Fibroblast of lung (primary cell): ENCODE data around the gene PPP2R3B. TPM values are rescaled to one million over a fixed set of nuclear protein-coding genes. Genes with fewer than 3 reads are reported as not detected.

Experiments used
- DNase-seq, 2 donors: peaks; one replicate each; pipeline versions ENCODE4 v3.0.0 to v3.0.0-alpha.2; 2010; ENCODE audit warnings: low read depth in 2 of 2
- H2AFZ ChIP-seq: 2 replicates; pipeline ENCODE4 v1.5.1; 2012; ENCODE audit warnings: low read length, control low read depth, inconsistent platforms
- H3K27ac ChIP-seq: 2 replicates; pipeline ENCODE4 v1.5.1; 2011; ENCODE audit warnings: low read length, control low read depth; ENCODE audit not compliant: insufficient read depth
- H3K27me3 ChIP-seq: 2 replicates; pipeline ENCODE4 v1.5.1; 2011; ENCODE audit warnings: mild to moderate bottlenecking, low read length; ENCODE audit not compliant: control insufficient read depth, insufficient read depth
- H3K36me3 ChIP-seq: 2 replicates; pipeline ENCODE4 v1.5.1; 2011; ENCODE audit warnings: low read length; ENCODE audit not compliant: control insufficient read depth, insufficient read depth
- H3K4me1 ChIP-seq: 2 replicates; pipeline ENCODE4 v1.5.1; 2011; ENCODE audit warnings: low read length; ENCODE audit not compliant: control insufficient read depth, insufficient read depth; ENCODE audit errors: extremely low read depth
- H3K4me2 ChIP-seq: 2 replicates; pipeline ENCODE4 v1.5.1; 2011; ENCODE audit warnings: low read length, control low read depth; ENCODE audit not compliant: insufficient read depth; ENCODE audit errors: extremely low read depth
- H3K4me3 ChIP-seq, 4 experiments: fragments of 200-600 bp in 1 of 4; sonication (generic) in 1 of 4; replicated peaks in 1 of 4; 2 replicates each; pipeline ENCODE4 v1.5.1; 2011 to 2016; ENCODE audit warnings: low read length in 4 of 4, low read depth in 3 of 4, mild to moderate bottlenecking in 3 of 4, control low read depth in 2 of 4, inconsistent platforms in 1 of 4, mixed read lengths in 1 of 4; ENCODE audit not compliant: insufficient read depth in 1 of 4; ENCODE audit errors: control extremely low read depth in 1 of 4
- H3K79me2 ChIP-seq: 2 replicates; pipeline ENCODE4 v1.5.1; 2012; ENCODE audit warnings: mild to moderate bottlenecking, low read length, inconsistent platforms; ENCODE audit not compliant: control insufficient read depth, insufficient read depth
- H3K9ac ChIP-seq: 2 replicates; pipeline ENCODE4 v1.5.1; 2011; ENCODE audit warnings: mild to moderate bottlenecking, low read length, control low read depth; ENCODE audit not compliant: insufficient read depth
- H3K9me3 ChIP-seq: 2 replicates; pipeline ENCODE4 v1.5.1; 2012; ENCODE audit warnings: low read depth, low read length; ENCODE audit not compliant: control insufficient read depth, insufficient read depth
- H4K20me1 ChIP-seq: 2 replicates; pipeline ENCODE4 v1.5.1; 2011; ENCODE audit warnings: low read length; ENCODE audit not compliant: control insufficient read depth, insufficient read depth; ENCODE audit errors: extremely low read depth
- CTCF ChIP-seq, 2 donors: IDR thresholded peaks in 1 of 2; conservative IDR thresholded peaks in 1 of 2; 1 replicate in 1 of 2; 2 replicates in 1 of 2; pipeline ENCODE4 v1.5.1; 2011 to 2012; ENCODE audit warnings: low read length in 2 of 2, control low read depth in 1 of 2, inconsistent platforms in 1 of 2, low read depth in 1 of 2, mild to moderate bottlenecking in 1 of 2
- EZH2 ChIP-seq: IDR thresholded peaks from 2 replicates; pipeline ENCODE4 v1.5.1; 2012; ENCODE audit warnings: low read length, control low read depth, mild to moderate bottlenecking; ENCODE audit errors: missing control alignments
- polyA plus RNA-seq, 2 donors: library from polyadenylated mRNA; depleted of rRNA in 1 of 2; stranded (reverse) in 1 of 2; unstranded in 1 of 2; fragments of >200 nt; gene quantifications; 2 replicates each; pipeline ENCODE4 v1.2.1, GENCODE V29; 2011 to 2012; ENCODE audit warnings: missing spikeins in 1 of 2
- total RNA-seq: library from RNA; depleted of rRNA; stranded (reverse); fragments of >200 nt; gene quantifications from 2 replicates; pipeline ENCODE4 v1.2.1, GENCODE V29; 2014

Gene PPP2R3B
- total and polyA plus RNA-seq, 2 donors (not counting 1 experiment from before 2014, with no cell fraction given), result 3.2 to 14.7 TPM

GRCh38 chrX:302975-303374 is 83.7 kb downstream of the PPP2R3B start:
- Histone ChIP-seq H4K20me1 (no peaks in the 10 kb centered on the region), H3K27ac (no peak overlapping the region), H3K79me2 (no peaks in the 10 kb centered on the region), H3K27me3 (no peaks in the 10 kb centered on the region), H3K4me3 (no peak overlapping the region), H3K9ac (no peak overlapping the region), H3K4me2 (no peak overlapping the region), H3K4me1 (no peaks in the 10 kb centered on the region), H2AFZ (no peak overlapping the region), H3K36me3 (peaks cover 14% of the 10 kb centered on the region), H3K9me3 (no peaks in the 10 kb centered on the region)
- TF ChIP-seq EZH2 (no peak), CTCF (conservative IDR thresholded peaks at IDR 0.05 in 1 of 2, IDR thresholded peaks at IDR 0.05 in 1 of 2; ENCODE audit: low read depth in 1 of 2, low read length in 2 of 2) (no peak)
- no peak for DNase-seq

DNA sequence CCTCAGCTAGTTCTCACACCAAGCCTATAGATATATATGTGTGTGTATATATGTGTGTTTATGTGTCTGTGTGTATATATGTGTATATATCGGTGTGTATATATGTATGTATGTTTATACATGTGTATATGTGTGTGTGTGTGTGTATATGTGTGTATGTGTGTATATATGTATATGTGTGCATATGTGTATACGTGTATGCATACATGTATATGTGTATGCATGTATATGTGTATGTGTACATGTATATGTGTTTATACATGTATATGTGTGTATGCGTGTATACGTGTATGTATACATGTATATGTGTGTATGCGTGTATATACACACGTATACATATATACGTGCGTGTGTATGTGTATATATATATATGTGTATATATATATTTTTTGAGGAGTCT is 86.4 kb downstream of the PPP2R3B start:
- Histone ChIP-seq H3K36me3 (peaks cover 8% of the 10 kb centered on the region), H4K20me1 (no peaks in the 10 kb centered on the region), H3K27me3 (no peaks in the 10 kb centered on the region), H3K27ac (no peak overlapping the region), H2AFZ (no peak overlapping the region), H3K9ac (no peak overlapping the region), H3K4me2 (no peak overlapping the region), H3K4me3 (no peak overlapping the region), H3K4me1 (no peaks in the 10 kb centered on the region), H3K9me3 (no peaks in the 10 kb centered on the region), H3K79me2 (no peaks in the 10 kb centered on the region)
- DNase-seq, result no peak
- TF ChIP-seq CTCF (conservative IDR thresholded peaks at IDR 0.05 in 1 of 2, IDR thresholded peaks at IDR 0.05 in 1 of 2; ENCODE audit: low read depth in 1 of 2, low read length in 2 of 2) (no peak), EZH2 (no peak)

- no peak overlapping the region for H3K4me2 ChIP-seq
- no peaks in the 10 kb centered on the region for H3K4me1 ChIP-seq
- H3K9ac ChIP-seq, result no peak overlapping the region
- DNase-seq, result no peak
- no peak overlapping the region for H2AFZ ChIP-seq
- no peak overlapping the region for H3K27ac ChIP-seq
- H3K9me3 ChIP-seq, result no peaks in the 10 kb centered on the region
- TF ChIP-seq EZH2 (no peak), CTCF (conservative IDR thresholded peaks at IDR 0.05 in 1 of 2, IDR thresholded peaks at IDR 0.05 in 1 of 2; ENCODE audit: low read depth in 1 of 2, low read length in 2 of 2) (no peak)
- no peaks in the 10 kb centered on the region for H4K20me1 ChIP-seq
- H3K27me3 ChIP-seq, result no peaks in the 10 kb centered on the region
- H3K36me3 ChIP-seq, result peaks cover 7% of the 10 kb centered on the region
- no peaks in the 10 kb centered on the region for H3K79me2 ChIP-seq
- no peak overlapping the region for H3K4me3 ChIP-seq
Observed at GRCh38 chrX:298993-299392, 87.7 kb downstream of the PPP2R3B start.
